Neural progenitor cell (in vitro differentiated cells): Measurements from ENCODE around the gene ANKS1B.

Source experiments
- EZH2phosphoT487 ChIP-seq: fragments of 200-600 bp; sonication (generic); IDR thresholded peaks from 2 replicates; pipeline ENCODE4 v1.6.1; 2017; ENCODE audit warnings: antibody characterized with exemption
- TF ChIP-seq, protein P1 (sequence below): fragments of 200-600 bp; sonication (generic); IDR thresholded peaks from 2 replicates; pipeline ENCODE4 v1.5.1; 2017; ENCODE audit warnings: antibody characterized with exemption, mild to moderate bottlenecking

DNA sequence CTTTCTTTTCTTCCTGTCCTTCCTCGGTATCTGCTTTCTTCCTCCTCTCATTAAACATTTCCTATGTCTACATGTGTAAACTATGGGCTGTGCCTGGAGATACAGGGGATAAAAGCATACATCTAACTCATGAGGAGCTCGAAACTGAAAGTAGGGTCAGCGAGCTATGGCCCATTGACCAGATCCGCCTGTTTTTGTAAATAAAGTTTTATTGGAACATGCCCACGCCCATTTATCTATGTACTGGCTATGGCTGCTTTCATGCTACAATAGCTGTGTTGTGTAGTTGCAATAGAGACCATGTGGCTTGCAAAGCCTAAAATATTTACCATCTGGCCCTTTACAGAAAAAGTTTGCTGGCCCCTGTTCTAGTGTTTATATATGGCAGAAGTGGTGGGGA is 838.0 kb downstream of the ANKS1B start:
- TF ChIP-seq, protein P1, sequence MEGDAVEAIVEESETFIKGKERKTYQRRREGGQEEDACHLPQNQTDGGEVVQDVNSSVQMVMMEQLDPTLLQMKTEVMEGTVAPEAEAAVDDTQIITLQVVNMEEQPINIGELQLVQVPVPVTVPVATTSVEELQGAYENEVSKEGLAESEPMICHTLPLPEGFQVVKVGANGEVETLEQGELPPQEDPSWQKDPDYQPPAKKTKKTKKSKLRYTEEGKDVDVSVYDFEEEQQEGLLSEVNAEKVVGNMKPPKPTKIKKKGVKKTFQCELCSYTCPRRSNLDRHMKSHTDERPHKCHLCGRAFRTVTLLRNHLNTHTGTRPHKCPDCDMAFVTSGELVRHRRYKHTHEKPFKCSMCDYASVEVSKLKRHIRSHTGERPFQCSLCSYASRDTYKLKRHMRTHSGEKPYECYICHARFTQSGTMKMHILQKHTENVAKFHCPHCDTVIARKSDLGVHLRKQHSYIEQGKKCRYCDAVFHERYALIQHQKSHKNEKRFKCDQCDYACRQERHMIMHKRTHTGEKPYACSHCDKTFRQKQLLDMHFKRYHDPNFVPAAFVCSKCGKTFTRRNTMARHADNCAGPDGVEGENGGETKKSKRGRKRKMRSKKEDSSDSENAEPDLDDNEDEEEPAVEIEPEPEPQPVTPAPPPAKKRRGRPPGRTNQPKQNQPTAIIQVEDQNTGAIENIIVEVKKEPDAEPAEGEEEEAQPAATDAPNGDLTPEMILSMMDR: no peak
- TF ChIP-seq EZH2phosphoT487: no peak
